ENCODE results near the gene DIPK2B. TPM values are rescaled to one million over a fixed set of nuclear protein-coding genes. Genes with fewer than 3 reads are reported as not detected.
A peak's percentile ranks its signal among the peaks of the same experiment; 100 is the strongest.

DIPK2B gene, protein sequence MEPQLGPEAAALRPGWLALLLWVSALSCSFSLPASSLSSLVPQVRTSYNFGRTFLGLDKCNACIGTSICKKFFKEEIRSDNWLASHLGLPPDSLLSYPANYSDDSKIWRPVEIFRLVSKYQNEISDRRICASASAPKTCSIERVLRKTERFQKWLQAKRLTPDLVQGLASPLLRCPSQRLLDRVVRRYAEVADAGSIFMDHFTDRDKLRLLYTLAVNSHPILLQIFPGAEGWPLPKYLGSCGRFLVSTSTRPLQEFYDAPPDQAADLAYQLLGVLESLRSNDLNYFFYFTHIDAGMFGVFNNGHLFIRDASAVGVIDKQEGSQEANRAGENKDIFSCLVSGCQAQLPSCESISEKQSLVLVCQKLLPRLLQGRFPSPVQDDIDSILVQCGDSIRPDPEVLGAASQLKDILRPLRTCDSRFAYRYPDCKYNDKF
- total RNA-seq: not detected

DNA sequence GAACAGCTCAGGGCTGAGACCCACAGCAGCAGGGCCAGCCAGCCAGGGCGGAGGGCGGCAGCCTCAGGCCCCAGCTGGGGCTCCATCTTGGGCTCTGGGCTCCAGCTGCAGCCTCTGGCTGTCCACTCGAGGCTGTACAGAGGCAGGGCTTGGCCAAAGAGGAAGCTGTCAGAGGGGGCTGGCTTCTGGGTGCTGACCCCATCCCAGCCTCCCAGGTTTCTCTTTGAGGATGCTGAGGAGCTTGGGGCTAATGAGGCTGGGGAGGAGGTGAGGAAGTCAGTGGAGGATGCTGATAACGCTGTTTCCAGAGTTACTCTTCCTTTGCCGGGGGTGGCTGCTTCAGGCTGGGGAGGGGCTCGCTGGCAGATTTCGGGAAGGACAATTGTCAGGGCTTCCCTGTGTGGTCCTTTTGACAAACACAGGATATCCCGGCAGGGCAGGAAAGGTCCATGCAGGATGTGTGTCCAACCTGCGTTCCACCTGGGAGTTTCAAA is at the start of gene DIPK2B:
Gene DIPK2B (minus strand): TSS at position 136 of the 494 bp plus-strand sequence. CDS start 50 bp downstream, at position 86.
- POLR2A ChIA-PET: no interaction called here

DNA sequence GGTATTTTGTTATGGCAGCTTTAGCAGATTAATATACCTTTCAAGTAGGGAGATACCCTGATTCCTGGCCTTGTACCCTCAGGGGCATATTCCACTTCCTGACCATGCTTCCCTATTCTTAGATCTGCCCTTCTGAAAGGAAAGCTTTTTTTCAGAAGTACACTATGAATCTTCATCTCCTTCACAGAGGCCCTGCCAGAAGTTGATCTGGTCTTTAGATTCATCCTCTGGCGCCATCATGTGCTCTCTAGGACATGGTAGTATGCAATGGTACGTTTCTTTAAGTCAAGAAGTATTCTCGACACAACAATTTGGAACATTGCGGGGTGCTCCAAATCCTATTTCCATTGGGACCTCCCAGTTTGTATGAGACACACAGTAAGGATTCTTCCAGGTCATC is 39.6 kb upstream of the DIPK2B start:
- no peak overlapping the region for H3K4me3 Mint-ChIP-seq
- peaks cover 3% of the 10 kb centered on the region for H3K4me1 Mint-ChIP-seq (ENCODE audit: low read depth)
- intact Hi-C loops (cut with micrococcal nuclease): no loop called here
- ChIA-PET POLR2A (no interaction called here), CTCF (interaction anchor here (0.6 kb wide), 1 partner anchor 284 kb away, joined by 4 read pairs; no protein-coding TSS in a partner anchor)
- H3K36me3 Mint-ChIP-seq: no peaks in the 10 kb centered on the region
- no peak for DNase-seq
- no peaks in the 10 kb centered on the region for H3K9me3 Mint-ChIP-seq
- no peaks in the 10 kb centered on the region for H3K27me3 Mint-ChIP-seq
- no peak overlapping the region for H3K27ac Mint-ChIP-seq

More for the DNA sequence above, at the start of gene DIPK2B:
- no peak within 1 kb of the TSS for H3K27ac Mint-ChIP-seq
- no peak for DNase-seq
- CTCF ChIA-PET: no interaction called here
- H3K36me3 Mint-ChIP-seq: no peaks in the 10 kb centered on the region
- no peaks in the 10 kb centered on the region for H3K9me3 Mint-ChIP-seq
- no peaks in the 10 kb centered on the region for H3K4me1 Mint-ChIP-seq (ENCODE audit: low read depth)
- intact Hi-C loops (cut with micrococcal nuclease): no loop called here
- no peak within 1 kb of the TSS for H3K4me3 Mint-ChIP-seq
- peaks cover 13% of the 10 kb centered on the region for H3K27me3 Mint-ChIP-seq

DNA sequence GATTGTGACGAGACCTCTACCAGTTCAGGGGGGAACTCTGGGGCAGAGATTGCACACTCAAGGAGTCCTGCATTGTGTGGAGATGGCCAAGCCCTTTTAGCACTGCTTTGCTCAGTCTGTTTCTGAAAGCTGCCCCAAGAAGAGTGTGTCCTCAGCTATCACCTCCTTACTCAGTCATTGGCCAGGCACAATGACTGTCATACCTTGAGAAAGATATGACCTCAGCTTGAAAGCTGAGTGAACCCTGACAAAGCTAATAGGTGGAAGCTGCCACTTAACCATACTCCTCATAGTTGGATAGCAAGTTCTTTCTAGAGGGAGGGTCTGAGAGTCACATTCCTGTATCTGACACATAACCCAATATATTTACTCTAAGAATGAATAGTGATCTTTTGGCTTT is 37.8 kb upstream of the DIPK2B start:
- Mint-ChIP-seq H3K36me3 (no peaks in the 10 kb centered on the region), H3K4me1 (ENCODE audit: low read depth) (peaks cover 5% of the 10 kb centered on the region), H3K27ac (no peak overlapping the region), H3K9me3 (no peaks in the 10 kb centered on the region), H3K27me3 (no peaks in the 10 kb centered on the region), H3K4me3 (no peak overlapping the region)
- intact Hi-C loops (cut with micrococcal nuclease): no loop called here
- ChIA-PET POLR2A (no interaction called here), CTCF (no interaction called here)
- no peak for DNase-seq

DNA sequence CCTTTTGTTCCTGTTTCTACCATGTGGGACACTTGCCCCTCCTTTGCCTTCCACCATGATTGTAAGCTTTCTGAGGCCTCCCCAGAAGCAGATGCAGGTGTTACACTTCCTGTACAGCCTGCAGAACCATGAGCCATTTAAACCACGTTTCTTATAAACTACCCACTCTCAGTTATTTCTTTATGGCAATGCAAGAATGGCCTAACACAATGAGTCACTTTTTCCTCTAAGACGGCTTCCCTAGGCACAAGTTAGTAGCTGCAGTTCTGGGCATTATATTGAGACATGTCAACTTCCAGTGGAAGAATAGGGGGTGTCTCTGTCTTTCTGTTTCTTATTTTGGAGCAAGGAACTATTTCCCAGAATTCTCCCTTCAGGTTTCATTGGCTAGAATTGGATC is 32.9 kb upstream of the DIPK2B start:
- H3K4me1 Mint-ChIP-seq (ENCODE audit: low read depth): peaks cover 18% of the 10 kb centered on the region
- H3K4me3 Mint-ChIP-seq: no peak overlapping the region
- intact Hi-C loops (cut with micrococcal nuclease): no loop called here
- ChIA-PET POLR2A (no interaction called here), CTCF (no interaction called here)
- DNase-seq: no peak
- H3K27me3 Mint-ChIP-seq: no peaks in the 10 kb centered on the region
- no peaks in the 10 kb centered on the region for H3K36me3 Mint-ChIP-seq
- H3K27ac Mint-ChIP-seq: no peak overlapping the region
- H3K9me3 Mint-ChIP-seq: peaks cover 3% of the 10 kb centered on the region

DNA sequence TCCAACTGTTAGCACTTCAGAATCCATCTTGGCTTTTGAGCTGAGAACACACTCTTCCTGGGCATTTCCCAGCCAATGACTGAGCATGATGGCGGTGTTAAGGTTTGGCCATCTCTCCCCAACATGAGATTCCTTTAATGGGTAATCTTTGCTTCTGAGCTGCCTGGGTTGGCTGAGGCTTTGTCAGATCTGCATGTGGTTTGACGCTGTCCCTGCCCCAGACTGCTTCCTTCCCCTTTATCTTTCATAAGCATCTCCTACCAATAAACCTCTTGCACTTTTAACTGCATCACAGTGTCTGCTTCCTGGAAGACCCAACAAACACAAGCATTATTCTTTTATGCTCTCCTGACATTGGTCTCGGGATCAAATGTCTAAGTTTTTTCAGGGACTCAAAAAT is 31.5 kb upstream of the DIPK2B start:
- peak; percentile 9 for DNase-seq
- intact Hi-C loops (cut with micrococcal nuclease): no loop called here

DNA sequence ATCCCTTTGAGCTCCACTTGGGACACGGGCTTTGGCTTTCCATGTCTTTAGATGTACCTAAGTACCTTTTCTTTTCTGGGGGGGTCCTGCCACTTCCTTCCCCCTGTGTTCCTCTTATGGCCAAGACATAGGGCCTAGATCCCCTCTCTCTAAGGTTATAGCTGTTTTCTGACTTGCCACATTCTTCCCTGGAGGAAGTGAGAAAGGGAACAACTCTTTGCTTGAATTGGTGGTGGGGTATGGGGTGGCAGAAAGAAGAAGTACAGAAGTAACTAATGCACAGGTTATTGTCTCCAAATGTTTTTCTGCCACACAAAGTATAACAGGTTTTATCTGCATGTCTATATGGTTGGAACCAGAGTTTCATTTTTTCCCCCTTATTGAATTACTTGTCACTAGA is 29.7 kb upstream of the DIPK2B start:
- no peaks in the 10 kb centered on the region for H3K27me3 Mint-ChIP-seq
- ChIA-PET POLR2A (no interaction called here), CTCF (no interaction called here)
- H3K4me1 Mint-ChIP-seq (ENCODE audit: low read depth): peaks cover 16% of the 10 kb centered on the region
- no peak overlapping the region for H3K27ac Mint-ChIP-seq
- intact Hi-C loops (cut with micrococcal nuclease): no loop called here
- no peak overlapping the region for H3K4me3 Mint-ChIP-seq
- H3K36me3 Mint-ChIP-seq: no peaks in the 10 kb centered on the region
- peaks cover 3% of the 10 kb centered on the region for H3K9me3 Mint-ChIP-seq
- no peak for DNase-seq

More for the DNA sequence above, 31.5 kb upstream of the DIPK2B start:
- ChIA-PET POLR2A (no interaction called here), CTCF (no interaction called here)
- peaks cover 16% of the 10 kb centered on the region for H3K4me1 Mint-ChIP-seq (ENCODE audit: low read depth)
- H3K36me3 Mint-ChIP-seq: no peaks in the 10 kb centered on the region
- no peak overlapping the region for H3K27ac Mint-ChIP-seq
- H3K4me3 Mint-ChIP-seq: no peak overlapping the region
- no peaks in the 10 kb centered on the region for H3K27me3 Mint-ChIP-seq
- peaks cover 3% of the 10 kb centered on the region for H3K9me3 Mint-ChIP-seq

DNA sequence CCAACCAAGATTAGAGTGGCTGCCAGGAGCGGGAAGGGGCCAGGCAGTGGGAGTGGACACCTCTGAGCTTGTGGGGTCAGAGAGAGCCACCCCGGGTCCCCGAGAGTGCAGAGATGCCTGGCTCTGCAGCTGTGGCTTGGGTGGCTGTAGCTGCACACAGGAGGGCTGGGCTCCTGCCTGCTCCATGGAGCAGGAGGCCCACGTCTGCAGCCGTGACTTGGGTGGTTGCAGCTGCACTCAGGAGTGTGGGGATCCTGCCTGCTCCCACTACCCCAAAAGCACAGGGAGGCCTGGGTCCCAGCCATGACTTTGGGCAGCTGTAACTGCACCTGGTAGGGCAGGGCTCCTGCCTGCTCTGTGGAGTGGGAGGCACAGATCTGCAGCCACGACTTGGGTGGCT is 28.7 kb upstream of the DIPK2B start:
- no peaks in the 10 kb centered on the region for H3K27me3 Mint-ChIP-seq
- H3K9me3 Mint-ChIP-seq: peaks cover 3% of the 10 kb centered on the region
- H3K36me3 Mint-ChIP-seq: no peaks in the 10 kb centered on the region
- intact Hi-C loops (cut with micrococcal nuclease): no loop called here
- DNase-seq: no peak
- no peak overlapping the region for H3K4me3 Mint-ChIP-seq
- no peak overlapping the region for H3K27ac Mint-ChIP-seq
- peaks cover 16% of the 10 kb centered on the region for H3K4me1 Mint-ChIP-seq (ENCODE audit: low read depth)
- ChIA-PET POLR2A (no interaction called here), CTCF (no interaction called here)

DNA sequence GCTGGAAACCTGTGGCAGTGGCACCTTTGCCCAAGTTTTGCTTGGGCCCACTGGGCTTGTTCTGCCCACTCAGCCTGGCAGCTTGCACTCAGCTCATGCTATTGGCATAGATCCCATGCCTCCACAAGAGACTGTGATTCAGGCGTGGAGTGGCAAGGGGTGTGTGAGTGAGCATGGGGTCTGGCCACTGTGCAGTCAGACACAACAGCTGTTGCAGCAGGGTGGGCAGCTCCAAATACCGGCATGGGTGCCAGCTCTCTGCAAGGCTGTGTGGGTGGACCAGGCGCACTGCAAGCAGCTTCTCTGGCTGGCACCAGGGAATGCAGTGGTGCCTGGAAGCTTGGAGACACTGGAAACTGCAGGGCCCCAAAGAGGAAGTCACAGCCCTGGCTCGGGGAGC is 27.4 kb upstream of the DIPK2B start:
- H3K9me3 Mint-ChIP-seq: peaks cover 3% of the 10 kb centered on the region
- CTCF ChIA-PET: no interaction called here
- POLR2A ChIA-PET: no interaction called here
- intact Hi-C loops (cut with micrococcal nuclease): no loop called here
- H3K4me3 Mint-ChIP-seq: no peak overlapping the region
- no peaks in the 10 kb centered on the region for H3K27me3 Mint-ChIP-seq
- no peaks in the 10 kb centered on the region for H3K36me3 Mint-ChIP-seq
- H3K27ac Mint-ChIP-seq: no peak overlapping the region
- DNase-seq: no peak
- H3K4me1 Mint-ChIP-seq (ENCODE audit: low read depth): peaks cover 11% of the 10 kb centered on the region

DNA sequence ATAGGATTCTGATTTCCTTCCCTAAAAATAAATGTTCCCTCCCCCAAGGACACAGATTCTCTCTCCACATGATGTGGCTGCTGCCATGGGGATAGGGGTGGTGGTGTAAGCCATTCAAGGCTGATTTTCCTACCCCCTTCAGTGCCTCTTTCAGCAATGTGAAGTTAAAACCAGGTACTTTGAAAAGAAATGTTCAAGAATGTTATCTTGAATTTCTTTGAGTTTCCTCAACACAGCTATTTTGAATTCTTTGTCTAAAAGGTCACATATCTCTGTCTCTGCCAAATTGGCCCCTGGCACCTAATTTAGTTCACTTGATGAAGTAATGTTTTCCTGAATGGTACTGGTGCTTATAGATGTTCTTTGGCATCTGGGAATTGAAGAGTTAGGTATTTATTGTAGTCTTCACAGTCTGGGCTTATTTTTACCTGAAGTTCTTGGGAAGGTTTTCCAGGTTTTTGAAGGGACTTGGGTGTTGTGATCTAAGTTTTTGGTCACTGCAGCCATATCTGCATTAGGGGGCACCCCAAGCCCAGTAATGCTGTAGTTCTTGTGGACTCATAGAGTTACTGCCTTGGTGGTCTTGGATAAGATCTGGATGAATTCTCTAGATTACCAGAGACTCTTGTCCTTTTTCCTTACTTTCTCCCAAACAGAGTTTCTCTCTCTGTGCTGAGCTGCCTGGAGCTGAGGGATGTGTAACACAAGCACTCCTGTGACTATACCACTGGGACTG is 7.6 kb upstream of the DIPK2B start:
- H3K4me3 Mint-ChIP-seq: no peak overlapping the region
- POLR2A ChIA-PET: no interaction called here
- H3K27me3 Mint-ChIP-seq: peaks cover 8% of the 10 kb centered on the region
- H3K36me3 Mint-ChIP-seq: no peaks in the 10 kb centered on the region
- DNase-seq: no peak
- CTCF ChIA-PET: no interaction called here
- no peak overlapping the region for H3K27ac Mint-ChIP-seq
- intact Hi-C loops (cut with micrococcal nuclease): no loop called here
- H3K4me1 Mint-ChIP-seq (ENCODE audit: low read depth): no peaks in the 10 kb centered on the region
- peaks cover 10% of the 10 kb centered on the region for H3K9me3 Mint-ChIP-seq

DNA sequence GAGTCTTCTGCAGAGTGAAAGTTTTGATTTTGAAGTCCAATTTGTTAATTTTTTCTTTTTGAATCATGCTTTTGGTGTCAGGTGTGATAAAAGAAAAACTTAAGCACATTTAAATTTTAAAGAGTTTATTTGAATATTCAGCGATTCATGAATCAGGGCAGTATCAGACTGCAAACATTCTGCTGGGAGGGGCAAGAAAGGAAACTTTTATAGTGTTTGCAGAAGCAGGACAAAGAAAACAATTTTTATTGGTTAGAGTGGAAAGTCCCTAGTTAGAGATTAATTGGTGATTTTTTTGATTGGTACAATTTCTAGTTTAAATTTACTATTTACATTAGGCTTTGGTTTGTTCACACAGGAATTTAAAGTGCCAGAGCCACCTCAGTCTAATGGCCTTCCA is 1.5 kb upstream of the DIPK2B start:
- H3K4me1 Mint-ChIP-seq (ENCODE audit: low read depth): no peaks in the 10 kb centered on the region

DNA sequence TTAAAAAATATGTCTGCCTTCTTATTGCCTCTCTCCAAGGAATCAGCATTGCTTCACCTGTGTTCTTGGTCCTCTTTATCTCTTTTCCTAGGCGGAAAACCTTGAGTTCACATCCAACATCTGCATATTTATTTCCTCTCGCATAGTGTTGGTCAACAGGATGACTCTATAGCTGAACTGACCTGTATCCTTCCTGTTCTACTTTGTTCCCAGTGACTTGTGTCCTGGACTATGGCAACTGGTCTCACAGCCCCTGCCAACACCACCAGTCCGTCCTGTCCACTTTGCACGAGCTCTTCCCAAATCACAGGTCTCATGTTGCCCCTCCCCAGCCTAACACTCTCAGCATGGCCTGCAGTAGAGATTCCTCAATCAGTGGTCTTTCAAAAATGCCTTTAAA is 2.0 kb downstream of the DIPK2B start:
- intact Hi-C loops (cut with micrococcal nuclease): no loop called here
- peaks cover 8% of the 10 kb centered on the region for H3K27me3 Mint-ChIP-seq
- no peak overlapping the region for H3K4me3 Mint-ChIP-seq
- POLR2A ChIA-PET: no interaction called here
- H3K27ac Mint-ChIP-seq: no peak overlapping the region
- CTCF ChIA-PET: no interaction called here
- H3K4me1 Mint-ChIP-seq (ENCODE audit: low read depth): no peaks in the 10 kb centered on the region
- no peak for DNase-seq
- no peaks in the 10 kb centered on the region for H3K9me3 Mint-ChIP-seq
- H3K36me3 Mint-ChIP-seq: no peaks in the 10 kb centered on the region

More for the DNA sequence above, 1.5 kb upstream of the DIPK2B start:
- no peaks in the 10 kb centered on the region for H3K36me3 Mint-ChIP-seq
- no peak for DNase-seq
- H3K27ac Mint-ChIP-seq: no peak overlapping the region
- peaks cover 16% of the 10 kb centered on the region for H3K27me3 Mint-ChIP-seq
- H3K4me3 Mint-ChIP-seq: no peak overlapping the region
- peaks cover 10% of the 10 kb centered on the region for H3K9me3 Mint-ChIP-seq
- POLR2A ChIA-PET: no interaction called here
- intact Hi-C loops (cut with micrococcal nuclease): no loop called here
- CTCF ChIA-PET: no interaction called here

DNA sequence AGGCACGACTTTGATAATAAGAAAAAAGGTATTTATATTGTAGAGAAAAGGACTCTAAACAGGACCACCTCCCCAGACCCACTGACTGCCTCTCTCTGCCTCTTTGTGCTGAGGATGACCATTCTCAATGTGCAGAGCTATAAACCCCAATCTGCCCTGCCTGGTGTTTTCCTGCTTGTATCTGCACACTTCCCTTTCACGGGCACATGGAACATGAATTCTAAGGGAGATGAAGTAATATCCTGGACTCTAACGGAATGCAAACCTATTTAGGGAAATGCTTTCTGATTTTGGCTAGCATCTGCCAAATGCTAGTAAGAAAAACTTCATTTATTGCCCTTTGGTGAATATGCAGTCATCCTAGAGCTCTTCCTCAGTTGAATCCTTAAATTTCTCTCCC is 2.4 kb downstream of the DIPK2B start:
- Mint-ChIP-seq H3K27me3 (peaks cover 8% of the 10 kb centered on the region), H3K27ac (no peak overlapping the region), H3K4me1 (ENCODE audit: low read depth) (no peaks in the 10 kb centered on the region), H3K9me3 (no peaks in the 10 kb centered on the region), H3K36me3 (no peaks in the 10 kb centered on the region), H3K4me3 (no peak overlapping the region)
- ChIA-PET POLR2A (no interaction called here), CTCF (no interaction called here)
- DNase-seq: no peak
- intact Hi-C loops (cut with micrococcal nuclease): no loop called here

DNA sequence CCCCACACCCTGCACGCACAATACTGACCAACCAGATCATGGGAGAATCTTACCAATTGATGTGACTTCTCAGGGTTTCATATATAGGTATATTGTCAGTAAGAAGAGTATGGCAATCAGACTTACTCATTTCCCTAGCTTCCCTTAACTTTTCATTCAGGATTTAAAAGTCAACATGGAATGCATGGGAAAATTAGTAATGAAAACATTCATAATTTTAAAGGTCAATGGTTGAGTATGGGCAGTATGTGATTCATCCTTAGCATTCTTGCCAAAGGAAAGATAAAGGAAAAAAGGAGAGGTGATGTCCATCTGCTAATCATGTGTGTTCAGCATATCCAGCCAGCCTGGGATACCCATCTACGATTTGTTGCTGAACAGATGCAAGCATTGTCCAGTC is 4.0 kb downstream of the DIPK2B start:
- CTCF ChIA-PET: no interaction called here
- intact Hi-C loops (cut with micrococcal nuclease): no loop called here
- Mint-ChIP-seq H3K9me3 (no peaks in the 10 kb centered on the region), H3K36me3 (no peaks in the 10 kb centered on the region), H3K4me3 (no peak overlapping the region), H3K27me3 (peaks cover 7% of the 10 kb centered on the region), H3K27ac (no peak overlapping the region), H3K4me1 (ENCODE audit: low read depth) (peaks cover 6% of the 10 kb centered on the region)
- no peak for DNase-seq
- POLR2A ChIA-PET: no interaction called here
